ENCODE results near the gene SOX8.

The SOX8 gene

GRCh38 chr16:988471-989353 is 7.1 kb downstream of the SOX8 start:
- no peak for DNase-seq (ENCODE audit: low spot score)

GRCh38 chr16:989354-989814 is 7.8 kb downstream of the SOX8 start:
- DNase-seq (ENCODE audit: low spot score) = no peak

- no peak for DNase-seq (ENCODE audit: low spot score)
Measured at GRCh38 chr16:990516-991291, 9.1 kb downstream of the SOX8 start.

- DNase-seq (ENCODE audit: low spot score) = no peak
Measured at GRCh38 chr16:991345-991744, 9.8 kb downstream of the SOX8 start.

- no peak for DNase-seq (ENCODE audit: low spot score)
Measured at GRCh38 chr16:991773-992172, 10.2 kb downstream of the SOX8 start.

GRCh38 chr16:993731-994130 is 12.2 kb downstream of the SOX8 start:
- DNase-seq (ENCODE audit: low spot score) = no peak

GRCh38 chr16:995087-995486 is 13.5 kb downstream of the SOX8 start:
- peak; percentile 25 for DNase-seq (ENCODE audit: low spot score)

- no peak for DNase-seq (ENCODE audit: low spot score)
Measured at GRCh38 chr16:995783-996182, 14.2 kb downstream of the SOX8 start.

- DNase-seq (ENCODE audit: low spot score) = no peak
Measured at GRCh38 chr16:996681-997080, 15.1 kb downstream of the SOX8 start.

- DNase-seq (ENCODE audit: low spot score) = peak; percentile 89
Measured at GRCh38 chr16:997440-998051, 16.0 kb downstream of the SOX8 start.

- DNase-seq (ENCODE audit: low spot score) = no peak
Measured at GRCh38 chr16:998211-998610, 16.6 kb downstream of the SOX8 start.

GRCh38 chr16:998615-999014 is 17.0 kb downstream of the SOX8 start:
- DNase-seq (ENCODE audit: low spot score) = no peak

- DNase-seq (ENCODE audit: low spot score) = no peak
Measured at GRCh38 chr16:999677-1000076, 18.1 kb downstream of the SOX8 start.

- no peak for DNase-seq (ENCODE audit: low spot score)
Measured at GRCh38 chr16:1000608-1001007, 19.0 kb downstream of the SOX8 start.

GRCh38 chr16:1001096-1001495 is 19.5 kb downstream of the SOX8 start:
- DNase-seq (ENCODE audit: low spot score) = no peak

GRCh38 chr16:1002399-1003166 is 21.0 kb downstream of the SOX8 start:
- DNase-seq (ENCODE audit: low spot score) = peak; percentile 88

- DNase-seq (ENCODE audit: low spot score) = no peak
Measured at GRCh38 chr16:1003391-1004347, 22.1 kb downstream of the SOX8 start.

- DNase-seq (ENCODE audit: low spot score) = no peak
Measured at GRCh38 chr16:1005286-1005685, 23.7 kb downstream of the SOX8 start.

- no peak for DNase-seq (ENCODE audit: low spot score)
Measured at GRCh38 chr16:1006781-1007180, 25.2 kb downstream of the SOX8 start.

- peak; percentile 36 for DNase-seq (ENCODE audit: low spot score)
Measured at GRCh38 chr16:1007284-1007850, 25.8 kb downstream of the SOX8 start.

Measured in kidney tubule cell (primary cell).